Caco-2 (cell line): ENCODE results near the gene SLC38A2. TPM values are rescaled to one million over a fixed set of nuclear protein-coding genes. Genes with fewer than 3 reads are reported as not detected.
A peak's percentile ranks its signal among the peaks of the same experiment; 100 is the strongest.

Source experiments
- BruUV-seq: library from RNA; stranded (reverse); fragments of 400-500 nt; replicated peaks from 2 replicates; lab custom pipeline; 2021; lab: Mats Ljungman, UMichigan
- CTCF ChIA-PET: fragments of 300-600 bp; sonication (Branson Sonifier 250); formaldehyde crosslinking; loops from one replicate; lab custom pipeline; 2022; ENCODE audit warnings: antibody characterized with exemption; lab: Charles Lee
- POLR2A ChIA-PET: fragments of 300-600 bp; sonication (Branson Sonifier 250); formaldehyde crosslinking; loops from one replicate; lab custom pipeline; 2022; ENCODE audit warnings: antibody characterized with exemption; lab: Charles Lee
- DNase-seq, 2 experiments: peaks; one replicate each; pipeline versions ENCODE4 v3.0.0 to v3.0.0-alpha.2; 2020 to 2022
- H3K27me3 ChIP-seq: replicated peaks from 2 replicates; pipeline ENCODE4 v1.6.0; 2011; ENCODE audit warnings: low read length; ENCODE audit not compliant: control insufficient read depth, insufficient read depth
- H3K36me3 ChIP-seq: 2 replicates; pipeline ENCODE4 v1.5.1; 2011; ENCODE audit warnings: low read length; ENCODE audit not compliant: control insufficient read depth, insufficient read depth
- H3K4me1 ChIP-seq: fragments of 250-450 bp; sonication (Bioruptor Pico); 2 replicates; pipeline ENCODE4 v1.5.1; 2020; ENCODE audit warnings: mild to moderate bottlenecking
- H3K4me3 ChIP-seq: 2 replicates; pipeline ENCODE4 v1.5.1; 2011; ENCODE audit warnings: low read depth, mild to moderate bottlenecking, control low read depth, low read length
- H3K9me3 ChIP-seq: fragments of 250-450 bp; sonication (Bioruptor Pico); 2 replicates; pipeline ENCODE4 v1.5.1; 2020; ENCODE audit warnings: mild to moderate bottlenecking, moderate library complexity
- H3K27ac Mint-ChIP-seq: one replicate; pipeline ENCODE4 v1.8.0; 2022; ENCODE audit warnings: mixed read lengths; ENCODE audit not compliant: unreplicated experiment
- H3K27me3 Mint-ChIP-seq: one replicate; pipeline ENCODE4 v1.8.0; 2022; ENCODE audit warnings: mixed read lengths; ENCODE audit not compliant: insufficient read depth, unreplicated experiment
- H3K36me3 Mint-ChIP-seq: one replicate; pipeline ENCODE4 v1.8.0; 2022; ENCODE audit warnings: mild to moderate bottlenecking, mixed read lengths; ENCODE audit not compliant: insufficient read depth, unreplicated experiment
- H3K4me1 Mint-ChIP-seq: one replicate; pipeline ENCODE4 v1.8.0; 2022; ENCODE audit warnings: low read depth, mixed read lengths; ENCODE audit not compliant: unreplicated experiment
- H3K4me3 Mint-ChIP-seq: one replicate; pipeline ENCODE4 v1.8.0; 2022; ENCODE audit warnings: mild to moderate bottlenecking, moderate library complexity, mixed read lengths; ENCODE audit not compliant: unreplicated experiment
- H3K9me3 Mint-ChIP-seq: one replicate; pipeline ENCODE4 v1.8.0; 2022; ENCODE audit warnings: mixed read lengths; ENCODE audit not compliant: unreplicated experiment
- intact Hi-C: fragments of 100-400 bp; cut with micrococcal nuclease; formaldehyde crosslinking; loops from one replicate; pipeline ENCODE4 v1.10.0; 2022; ENCODE audit not compliant: unreplicated experiment
- total RNA-seq: library from RNA; stranded (reverse); gene quantifications from 2 replicates; pipeline ENCODE4 v1.2.3, GENCODE V29; 2022
- TF ChIP-seq, protein P1 (sequence below), 2 experiments: fragments of 200-600 bp in 1 of 2; IDR thresholded peaks; 1 replicate in 1 of 2; 2 replicates in 1 of 2; pipeline versions ENCODE4 v1.5.1 to v1.8.0; 2011 to 2022; ENCODE audit warnings: antibody characterized with exemption in 1 of 2, control low read depth in 1 of 2, inconsistent platforms in 1 of 2, low read depth in 1 of 2, low read length in 1 of 2, mild to moderate bottlenecking in 1 of 2, moderate library complexity in 1 of 2; ENCODE audit not compliant: insufficient read depth in 1 of 2, severe bottlenecking in 1 of 2, unreplicated experiment in 1 of 2

Gene SLC38A2
- total RNA-seq, 1 experiment from 2014 or later: 331 TPM

DNA sequence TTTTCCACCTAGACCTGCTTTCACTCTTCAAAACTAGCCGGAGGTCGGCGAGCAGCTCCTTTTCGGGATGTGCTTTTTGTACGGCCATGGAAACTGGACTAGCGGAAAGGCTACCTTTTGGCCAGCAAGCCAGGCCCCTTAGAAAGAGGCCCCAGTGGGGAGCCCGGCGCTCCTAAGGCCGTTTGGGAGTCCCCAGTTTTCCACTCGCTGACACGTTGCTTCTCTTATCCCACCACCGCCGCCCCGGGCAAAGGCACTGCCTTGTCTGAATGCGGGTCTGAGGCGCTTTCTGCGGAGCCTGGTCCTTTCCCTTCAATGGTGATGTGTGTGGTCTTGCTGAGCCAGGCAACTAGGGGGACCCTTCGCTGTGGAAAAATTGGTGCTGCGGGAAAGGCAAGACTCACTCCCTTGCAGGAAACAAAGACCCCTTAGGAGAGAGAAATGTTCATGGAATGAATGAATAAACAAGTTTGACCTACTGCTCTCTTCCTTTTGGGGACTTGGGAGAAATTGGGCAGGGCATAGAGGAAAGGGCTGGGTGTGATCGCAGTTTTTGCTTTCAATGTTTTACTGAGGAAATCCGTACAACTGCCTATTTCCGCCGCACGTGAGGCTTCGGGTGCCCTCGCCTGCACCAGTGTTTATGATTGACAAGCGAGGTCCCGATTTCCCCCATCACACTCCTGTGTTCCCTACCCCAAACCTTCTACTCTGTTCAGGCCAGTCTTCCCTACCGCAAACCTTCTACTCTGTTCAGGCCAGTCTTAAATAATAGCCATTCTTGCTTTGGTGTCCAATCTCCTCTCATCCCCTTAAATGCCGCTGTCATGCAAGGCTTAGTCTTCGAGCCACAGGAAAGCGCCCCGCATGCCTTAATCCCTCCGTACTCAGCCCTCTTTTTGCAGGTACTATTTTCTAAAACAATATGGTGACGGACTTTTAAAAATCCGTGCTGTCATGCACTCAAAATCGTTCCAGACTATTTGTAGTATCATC is 1.0 kb upstream of the SLC38A2 start:
- CTCF ChIA-PET: interaction anchor here (0.6 to 3.4 kb wide), 2 partner anchors 288 to 1629 kb away, joined by 5 to 18 read pairs; no protein-coding TSS in a partner anchor

DNA sequence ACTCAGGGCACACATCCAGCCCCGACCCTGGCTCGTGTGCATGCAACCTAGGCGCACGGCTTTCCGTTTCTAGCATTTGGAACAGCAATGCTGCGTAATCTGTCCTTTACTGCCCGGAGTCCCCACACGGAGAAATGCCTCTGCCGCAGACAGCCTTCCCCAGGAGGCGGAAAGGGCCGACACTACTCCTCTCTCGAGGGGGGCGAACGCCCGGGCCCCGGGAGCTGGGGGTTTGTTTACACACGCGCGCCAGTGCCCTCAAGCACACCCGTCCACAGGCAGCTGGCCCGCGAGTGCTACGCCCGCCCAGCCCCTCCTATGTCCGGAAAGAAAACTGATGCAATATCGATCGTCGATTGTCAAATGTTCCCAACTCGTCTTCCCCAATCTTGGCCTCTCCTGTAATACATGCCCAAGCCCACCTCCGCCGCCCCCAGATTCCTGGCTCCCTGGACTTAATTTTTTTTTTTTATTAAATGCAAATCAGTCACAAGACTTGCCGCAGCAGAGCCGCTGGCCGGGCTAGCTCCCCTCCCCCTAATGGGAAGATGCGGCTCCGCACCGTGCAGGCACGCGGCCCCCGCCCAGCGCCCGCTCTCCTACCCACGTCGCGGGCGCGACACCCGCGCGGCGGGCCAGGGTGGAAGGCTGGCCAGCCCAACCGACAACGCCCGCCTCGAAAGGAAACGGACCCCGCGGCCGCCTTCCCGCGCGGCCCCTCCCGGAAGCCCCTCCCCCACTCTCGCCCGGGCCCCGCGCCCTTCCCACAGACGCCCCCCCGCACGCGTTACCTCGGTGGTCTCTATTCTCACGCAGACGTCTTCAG is 642 bp downstream of the SLC38A2 start:
- Mint-ChIP-seq H3K36me3 (peaks cover 66% of the 10 kb centered on the region), H3K9me3 (no peaks in the 10 kb centered on the region), H3K27me3 (no peaks in the 10 kb centered on the region), H3K27ac (peak overlapping the region; percentile 100), H3K4me1 (peaks cover 36% of the 10 kb centered on the region), H3K4me3 (peak overlapping the region; percentile 76)
- H3K4me3 ChIP-seq: peak overlapping the region; percentile 83
- intact Hi-C loops: loop anchor here (1.0 to 5.0 kb wide), 5 partner anchors 11 to 380 kb away; partner anchors contain the start of gene SCAF11
- H3K36me3 ChIP-seq: peaks cover 12% of the 10 kb centered on the region
- no peaks in the 10 kb centered on the region for H3K9me3 ChIP-seq
- CTCF ChIA-PET: interaction anchor here (0.6 to 3.4 kb wide), 2 partner anchors 24 to 289 kb away, joined by 7 to 18 read pairs; no protein-coding TSS in a partner anchor
- TF ChIP-seq, protein P1, sequence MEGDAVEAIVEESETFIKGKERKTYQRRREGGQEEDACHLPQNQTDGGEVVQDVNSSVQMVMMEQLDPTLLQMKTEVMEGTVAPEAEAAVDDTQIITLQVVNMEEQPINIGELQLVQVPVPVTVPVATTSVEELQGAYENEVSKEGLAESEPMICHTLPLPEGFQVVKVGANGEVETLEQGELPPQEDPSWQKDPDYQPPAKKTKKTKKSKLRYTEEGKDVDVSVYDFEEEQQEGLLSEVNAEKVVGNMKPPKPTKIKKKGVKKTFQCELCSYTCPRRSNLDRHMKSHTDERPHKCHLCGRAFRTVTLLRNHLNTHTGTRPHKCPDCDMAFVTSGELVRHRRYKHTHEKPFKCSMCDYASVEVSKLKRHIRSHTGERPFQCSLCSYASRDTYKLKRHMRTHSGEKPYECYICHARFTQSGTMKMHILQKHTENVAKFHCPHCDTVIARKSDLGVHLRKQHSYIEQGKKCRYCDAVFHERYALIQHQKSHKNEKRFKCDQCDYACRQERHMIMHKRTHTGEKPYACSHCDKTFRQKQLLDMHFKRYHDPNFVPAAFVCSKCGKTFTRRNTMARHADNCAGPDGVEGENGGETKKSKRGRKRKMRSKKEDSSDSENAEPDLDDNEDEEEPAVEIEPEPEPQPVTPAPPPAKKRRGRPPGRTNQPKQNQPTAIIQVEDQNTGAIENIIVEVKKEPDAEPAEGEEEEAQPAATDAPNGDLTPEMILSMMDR (IDR thresholded peaks at IDR 0.05; ENCODE audit: insufficient read depth in 1 of 2, low read depth in 1 of 2, low read length in 1 of 2, severe bottlenecking in 1 of 2, unreplicated experiment in 1 of 2): no peak
- DNase-seq: peak; percentile 76 to 77
- POLR2A ChIA-PET: interaction anchor here (0.5 to 1.9 kb wide), 9 partner anchors 10 to 595 kb away, joined by 3 to 7 read pairs (median 4); no protein-coding TSS in a partner anchor
- peaks cover 45% of the 10 kb centered on the region for H3K4me1 ChIP-seq
- no peaks in the 10 kb centered on the region for H3K27me3 ChIP-seq
- BruUV-seq: TSS peak; percentile 97

More for the DNA sequence above, 1.0 kb upstream of the SLC38A2 start:
- Mint-ChIP-seq H3K27ac (peak overlapping the region; percentile 100), H3K4me3 (peak overlapping the region; percentile 76), H3K9me3 (no peaks in the 10 kb centered on the region), H3K27me3 (no peaks in the 10 kb centered on the region), H3K36me3 (peaks cover 49% of the 10 kb centered on the region), H3K4me1 (peaks cover 38% of the 10 kb centered on the region)
- intact Hi-C loops: loop anchor here (1.0 to 5.0 kb wide), 4 partner anchors 121 to 381 kb away; partner anchors contain the start of gene SCAF11
- POLR2A ChIA-PET: interaction anchor here (0.6 to 0.7 kb wide), 5 partner anchors 11 to 1243 kb away, joined by 3 to 14 read pairs (median 6); no protein-coding TSS in a partner anchor
- H3K27me3 ChIP-seq: no peaks in the 10 kb centered on the region
- no peaks in the 10 kb centered on the region for H3K9me3 ChIP-seq
- H3K4me1 ChIP-seq: peaks cover 47% of the 10 kb centered on the region
- peak; percentile 72 to 73 for DNase-seq
- H3K4me3 ChIP-seq: peak overlapping the region; percentile 83
- TF ChIP-seq, protein P1 (IDR thresholded peaks at IDR 0.05; ENCODE audit: insufficient read depth in 1 of 2, low read depth in 1 of 2, low read length in 1 of 2, severe bottlenecking in 1 of 2, unreplicated experiment in 1 of 2): peak in 1 of 2 experiments; percentile 35
- no TSS peak for BruUV-seq
- peaks cover 6% of the 10 kb centered on the region for H3K36me3 ChIP-seq
